ENCODE measurements around the gene NHLRC1. TPM values are rescaled to one million over a fixed set of nuclear protein-coding genes. Genes with fewer than 3 reads are reported as not detected.

NHLRC1 gene
- total RNA-seq, 4 donors from 2014 or later: 0.49 to 3.6 (median 1.5) TPM

DNA sequence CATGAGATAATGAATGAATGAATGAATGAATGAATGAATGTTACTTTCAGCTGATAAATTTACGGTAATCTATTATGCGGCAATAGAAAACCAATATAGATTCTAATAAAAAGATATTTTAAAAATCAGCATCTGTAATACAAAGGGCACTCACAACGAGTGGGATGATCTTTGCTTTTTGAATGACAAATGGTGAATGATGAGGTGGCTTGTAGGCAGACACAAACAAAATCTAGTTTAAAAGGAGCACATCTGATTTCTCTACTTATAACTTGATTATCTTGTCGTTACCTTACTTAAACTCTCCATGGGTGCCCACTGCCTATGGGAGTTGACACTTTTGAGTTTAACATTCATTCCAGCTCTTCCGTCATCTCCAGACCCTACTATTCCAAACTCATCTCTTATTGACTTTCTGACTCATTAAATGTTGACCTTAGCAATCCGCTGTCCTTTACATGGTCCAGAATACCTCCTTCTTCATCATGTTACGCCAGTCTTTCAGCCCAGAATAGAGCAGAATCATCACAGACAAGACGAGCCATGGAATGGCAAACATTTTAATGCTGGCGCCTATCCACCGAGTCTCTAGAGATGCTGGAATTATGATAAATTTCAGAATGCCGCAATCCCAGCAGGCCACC, 41.3 kb downstream of the NHLRC1 start:
- TF ChIP-seq, protein P1, sequence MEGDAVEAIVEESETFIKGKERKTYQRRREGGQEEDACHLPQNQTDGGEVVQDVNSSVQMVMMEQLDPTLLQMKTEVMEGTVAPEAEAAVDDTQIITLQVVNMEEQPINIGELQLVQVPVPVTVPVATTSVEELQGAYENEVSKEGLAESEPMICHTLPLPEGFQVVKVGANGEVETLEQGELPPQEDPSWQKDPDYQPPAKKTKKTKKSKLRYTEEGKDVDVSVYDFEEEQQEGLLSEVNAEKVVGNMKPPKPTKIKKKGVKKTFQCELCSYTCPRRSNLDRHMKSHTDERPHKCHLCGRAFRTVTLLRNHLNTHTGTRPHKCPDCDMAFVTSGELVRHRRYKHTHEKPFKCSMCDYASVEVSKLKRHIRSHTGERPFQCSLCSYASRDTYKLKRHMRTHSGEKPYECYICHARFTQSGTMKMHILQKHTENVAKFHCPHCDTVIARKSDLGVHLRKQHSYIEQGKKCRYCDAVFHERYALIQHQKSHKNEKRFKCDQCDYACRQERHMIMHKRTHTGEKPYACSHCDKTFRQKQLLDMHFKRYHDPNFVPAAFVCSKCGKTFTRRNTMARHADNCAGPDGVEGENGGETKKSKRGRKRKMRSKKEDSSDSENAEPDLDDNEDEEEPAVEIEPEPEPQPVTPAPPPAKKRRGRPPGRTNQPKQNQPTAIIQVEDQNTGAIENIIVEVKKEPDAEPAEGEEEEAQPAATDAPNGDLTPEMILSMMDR (IDR thresholded peaks at IDR 0.05; ENCODE audit: low read depth): no peak

DNA sequence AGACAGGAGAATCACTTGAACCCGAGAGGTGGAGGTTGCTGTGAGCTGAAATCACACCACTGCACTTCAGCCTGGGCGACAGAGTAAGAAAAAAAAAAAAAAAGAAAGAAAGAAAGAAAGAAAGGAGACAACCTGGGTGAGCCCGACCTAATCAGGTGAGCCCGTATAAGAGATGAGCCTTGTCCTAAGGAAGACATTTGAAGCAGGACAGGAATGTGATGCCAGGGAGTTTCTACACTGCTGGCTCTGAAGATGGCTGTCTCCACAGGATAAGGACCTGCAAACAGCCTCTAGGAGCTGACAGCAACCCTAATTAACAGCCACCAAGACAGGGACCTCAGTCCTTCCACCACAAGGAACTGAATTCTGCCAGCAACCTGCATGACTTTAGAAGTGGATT, 41.9 kb downstream of the NHLRC1 start:
- TF ChIP-seq, protein P1 (IDR thresholded peaks at IDR 0.05; ENCODE audit: low read depth): no peak

- TF ChIP-seq, protein P1 (IDR thresholded peaks at IDR 0.05; ENCODE audit: low read depth): no peak
These were observed 43.6 kb downstream of the NHLRC1 start for GRCh38 chr6:18078866-18079265.

DNA sequence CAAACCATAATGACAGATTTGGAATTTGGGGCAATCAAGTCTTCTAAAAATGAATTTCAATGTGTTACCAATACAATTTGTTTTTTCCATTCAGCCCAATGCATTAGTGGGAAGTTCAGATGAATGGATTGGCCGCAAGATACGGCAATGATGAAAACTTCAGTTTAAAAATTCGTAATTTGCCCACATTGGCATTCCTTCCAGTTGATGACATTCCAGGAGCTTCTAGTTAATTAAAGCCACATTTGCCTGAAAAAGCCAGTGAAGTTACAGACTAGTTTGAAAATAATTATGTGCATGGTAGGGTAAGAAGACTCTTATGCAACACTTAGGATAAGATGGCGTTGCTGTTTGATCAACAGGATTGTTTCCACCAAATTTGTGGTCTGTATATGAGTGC, 46.2 kb downstream of the NHLRC1 start:
- TF ChIP-seq, protein P1 (IDR thresholded peaks at IDR 0.05; ENCODE audit: low read depth): no peak

DNA sequence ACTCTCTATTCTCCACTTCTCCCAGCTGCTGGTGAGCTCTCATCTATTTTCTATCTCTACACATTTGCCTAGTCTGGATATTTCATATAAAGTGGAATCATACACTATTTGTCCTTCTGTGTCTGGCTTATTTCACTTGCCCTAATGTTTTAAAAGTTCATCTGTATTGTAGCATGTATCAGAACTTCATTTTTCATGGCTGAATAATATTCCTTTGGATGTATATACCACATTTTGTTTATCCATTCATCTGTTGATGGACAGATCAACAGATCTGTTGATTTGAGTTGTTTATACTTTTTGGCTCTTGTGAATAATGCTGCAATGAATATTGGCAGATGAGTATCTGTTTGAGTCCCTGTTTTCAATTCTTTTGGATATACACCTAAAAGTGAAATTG, 49.6 kb downstream of the NHLRC1 start:
- TF ChIP-seq, protein P1 (IDR thresholded peaks at IDR 0.05; ENCODE audit: low read depth): no peak

DNA sequence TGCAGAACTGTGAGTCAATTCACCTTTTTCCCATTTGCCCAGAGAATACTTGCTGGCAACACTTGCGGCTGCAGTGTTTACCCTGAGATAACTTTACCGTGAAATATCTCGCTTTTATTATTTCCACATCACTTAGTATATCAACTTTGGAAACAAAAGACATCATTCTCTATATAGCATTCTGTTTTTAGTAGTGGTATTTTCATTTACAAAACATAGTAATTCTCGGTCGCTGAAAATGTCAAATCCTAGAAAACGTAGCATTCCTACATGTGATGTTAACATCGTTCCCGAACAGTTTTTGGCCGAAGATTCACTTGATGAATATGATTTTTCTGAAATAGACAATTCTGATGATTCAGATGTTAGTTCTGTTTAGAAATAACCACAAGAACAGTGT, 52.0 kb downstream of the NHLRC1 start:
- TF ChIP-seq, protein P1 (IDR thresholded peaks at IDR 0.05; ENCODE audit: low read depth): no peak

Other genes starting within 250 kb of the NHLRC1 start
- 10 to 100 TPM; 32.1 to 58.2 (median 56.5) TPM for gene KIF13A, start 135.0 kb downstream of the NHLRC1 start, total RNA-seq
- gene TPMT, start 32.4 kb upstream of the NHLRC1 start, total RNA-seq: 10 to 100 TPM in 1 of 4 donors, 1 to 10 TPM in 3; 4.6 to 12.2 (median 6.4) TPM
- gene KDM1B, start 32.7 kb upstream of the NHLRC1 start, total RNA-seq: 10 to 100 TPM; 11.9 to 15.8 (median 14.9) TPM
- 100 to 1,000 TPM in 3 of 4 donors, 10 to 100 TPM in 1; 89.9 to 152 (median 121) TPM for gene DEK, start 141.9 kb upstream of the NHLRC1 start, total RNA-seq

All from subcutaneous adipose tissue (tissue), 4 donors.